A204.1 (cell line): ENCODE measurements around the gene CD38.
"Not testable (repeated sequence)": the region's sequence is repeated elsewhere in the genome, so short reads cannot be mapped to it uniquely, and the experiment has no call there.

Source experiments
- FAIRE-seq: peaks from 2 replicates; lab custom pipeline; 2012; peaks lifted over from hg19 to GRCh38; lab: Jason Lieb, UNC

Gene CD38

DNA sequence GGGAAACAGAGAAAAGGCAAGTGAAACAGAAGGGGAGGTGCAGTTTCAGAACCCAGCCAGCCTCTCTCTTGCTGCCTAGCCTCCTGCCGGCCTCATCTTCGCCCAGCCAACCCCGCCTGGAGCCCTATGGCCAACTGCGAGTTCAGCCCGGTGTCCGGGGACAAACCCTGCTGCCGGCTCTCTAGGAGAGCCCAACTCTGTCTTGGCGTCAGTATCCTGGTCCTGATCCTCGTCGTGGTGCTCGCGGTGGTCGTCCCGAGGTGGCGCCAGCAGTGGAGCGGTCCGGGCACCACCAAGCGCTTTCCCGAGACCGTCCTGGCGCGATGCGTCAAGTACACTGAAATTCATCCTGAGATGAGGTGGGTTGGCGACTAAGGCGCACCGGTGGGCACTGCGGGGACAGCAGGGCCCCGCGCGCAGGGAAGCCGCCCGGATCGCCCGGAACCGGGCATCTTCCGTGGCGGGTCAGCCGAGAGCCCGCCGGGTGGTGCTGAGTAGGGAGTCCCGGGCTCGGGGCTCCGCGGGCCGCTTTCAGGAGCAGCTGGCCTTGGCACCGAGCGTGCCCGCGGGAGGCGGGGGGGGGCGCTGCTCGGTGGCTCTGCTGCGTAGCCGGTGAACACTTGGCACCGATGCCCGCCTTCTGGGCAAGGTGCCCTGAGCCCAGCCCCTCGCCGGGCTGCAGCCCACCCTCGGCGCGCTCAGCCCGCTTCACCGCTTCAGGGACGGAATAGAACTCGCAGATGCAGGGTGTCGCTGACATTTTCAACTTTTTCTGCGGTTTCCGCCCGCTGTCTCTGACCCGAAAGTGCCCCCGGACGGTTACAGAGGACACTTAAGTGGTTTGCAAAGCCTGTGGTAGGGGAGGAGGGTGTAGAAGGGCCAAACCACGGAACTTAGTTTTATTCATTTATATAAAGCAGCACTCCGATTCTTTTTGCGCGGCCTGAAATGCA lies at the start of gene CD38:
Gene CD38, plus strand, starts transcription at position 40 of the 953 bp plus-strand sequence. Its CDS starts 87 bp downstream, at position 127.
- no peak for FAIRE-seq

DNA sequence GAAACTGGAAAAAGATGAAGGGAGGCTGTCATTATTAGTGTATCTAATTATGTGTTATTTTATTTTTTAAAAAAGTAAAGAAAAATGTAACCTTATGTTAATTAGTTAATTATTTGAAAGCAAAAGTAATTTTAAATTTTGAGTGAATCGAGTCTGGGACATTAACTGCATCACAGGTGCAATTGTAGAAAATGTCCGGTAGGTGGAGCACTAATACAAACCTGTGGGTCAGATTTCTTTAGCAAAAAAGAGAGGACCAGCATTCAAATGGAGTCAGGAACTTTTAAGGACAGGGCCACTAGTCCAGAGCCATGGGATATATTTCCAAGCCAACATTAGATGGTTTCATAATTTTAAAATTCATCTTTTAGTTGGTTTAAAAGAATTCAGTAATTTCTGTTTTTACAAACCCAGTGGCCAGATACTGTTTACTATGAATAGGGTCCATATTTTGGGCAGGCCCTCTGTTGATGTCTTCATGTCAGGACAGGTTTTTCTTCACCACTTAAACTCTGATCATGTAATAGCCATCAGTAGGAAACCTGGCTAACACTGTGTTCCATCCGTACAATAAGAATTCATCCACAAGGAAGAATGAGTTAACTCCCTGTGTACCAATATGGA lies 48.1 kb upstream of the CD38 start:
- peak; percentile 97 for FAIRE-seq

DNA sequence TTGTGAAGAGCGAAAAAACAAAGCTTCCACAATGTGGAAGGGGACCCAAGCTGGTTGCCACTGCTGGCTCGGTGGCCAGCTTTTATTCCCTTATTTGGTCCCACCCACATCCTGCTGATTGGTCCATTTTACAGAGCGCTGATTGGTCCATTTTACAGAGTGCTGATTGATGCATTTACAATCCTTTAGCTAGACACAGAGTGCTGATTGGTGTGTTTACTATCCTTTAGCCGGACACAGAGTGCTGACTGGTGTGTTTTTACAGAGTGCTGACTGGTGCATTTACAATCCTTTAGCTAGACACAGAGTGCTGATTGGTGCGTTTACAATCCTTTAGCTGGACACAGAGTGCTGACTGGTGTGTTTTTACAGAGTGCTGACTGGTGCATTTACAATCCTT lies 45.1 kb upstream of the CD38 start:
- not testable (repeated sequence) for FAIRE-seq

DNA sequence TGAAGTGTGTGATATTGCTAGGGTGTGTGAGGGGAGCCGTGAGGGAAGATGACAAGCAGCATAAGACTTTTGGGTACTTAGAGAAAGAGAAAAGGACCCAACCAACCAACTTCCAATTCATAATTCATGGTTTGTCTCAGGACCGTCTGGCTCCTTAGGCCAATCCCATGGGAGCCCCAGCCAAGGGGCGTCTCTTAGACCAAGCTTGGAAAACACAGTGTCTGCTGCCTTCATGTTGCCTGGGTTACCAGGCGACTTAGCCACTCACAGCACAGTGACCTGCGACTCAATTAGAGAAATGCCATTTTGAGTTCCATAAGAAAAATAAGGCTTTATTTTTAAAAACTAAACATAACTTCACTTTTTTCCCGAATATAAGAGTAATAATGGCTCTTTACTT lies 42.6 kb upstream of the CD38 start:
- FAIRE-seq, result no peak

DNA sequence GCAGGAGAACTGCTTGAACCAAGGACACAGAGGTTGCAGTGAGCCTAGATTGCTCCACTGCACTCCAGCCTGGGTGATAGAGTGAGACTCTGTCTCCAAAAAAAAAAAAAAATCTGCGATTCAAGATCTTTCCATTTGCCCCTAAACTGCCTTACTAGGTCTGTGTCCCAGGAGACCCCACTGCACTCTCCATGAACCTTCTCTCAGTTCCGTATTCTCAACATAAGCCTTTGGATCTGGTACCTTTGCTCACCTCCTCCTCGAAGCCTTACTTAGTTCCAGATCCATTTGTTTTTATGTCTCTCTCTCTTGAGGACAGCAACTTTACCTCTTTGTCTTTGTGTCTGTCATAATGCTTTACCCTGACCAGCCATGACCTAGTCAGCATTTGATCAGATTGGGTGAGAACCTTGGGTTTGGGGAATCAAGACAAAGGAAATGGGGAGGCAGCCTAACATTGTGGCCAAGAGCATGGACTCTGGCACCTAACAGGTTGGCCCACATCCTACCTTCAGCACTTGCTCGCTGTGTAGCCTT lies 41.5 kb upstream of the CD38 start:
- FAIRE-seq, result no peak

DNA sequence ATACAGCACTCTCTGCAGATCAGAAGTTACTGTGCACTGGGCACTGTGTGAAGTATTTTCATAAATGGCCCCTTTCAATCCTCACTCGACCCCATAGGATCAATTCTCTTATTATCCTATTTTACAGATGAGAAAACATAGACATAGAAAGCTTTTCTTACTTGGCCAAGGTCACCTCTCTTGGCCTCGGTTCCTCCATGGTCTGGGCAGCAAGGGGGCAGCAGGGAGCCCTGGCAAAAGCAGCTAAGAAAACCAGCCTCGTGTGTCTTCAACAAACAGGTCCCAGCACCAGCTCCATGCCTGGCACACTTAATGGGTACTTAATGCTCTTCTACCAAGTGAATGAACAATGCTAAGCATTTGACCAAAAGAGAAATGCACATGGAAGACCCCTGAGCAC lies 40.9 kb upstream of the CD38 start:
- no peak for FAIRE-seq

DNA sequence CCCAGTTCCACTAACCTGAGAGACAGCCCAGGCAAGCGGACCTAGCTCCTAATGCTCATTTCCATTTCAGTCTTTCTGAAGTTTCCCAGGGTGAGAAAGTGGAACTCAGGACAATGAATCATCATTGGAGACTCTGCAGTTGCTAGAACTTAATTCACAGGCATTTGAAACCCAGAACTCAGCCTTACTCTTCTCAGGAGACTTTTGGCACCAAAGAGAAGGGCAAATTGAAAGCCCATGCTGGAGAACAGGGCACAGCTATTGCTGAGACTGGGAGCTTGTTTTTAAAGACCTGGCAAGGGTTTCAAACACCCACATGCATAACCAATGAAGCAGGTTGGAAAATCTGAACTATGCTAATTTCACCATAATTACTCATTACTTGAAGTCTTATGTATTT lies 39.3 kb upstream of the CD38 start:
- no peak for FAIRE-seq

DNA sequence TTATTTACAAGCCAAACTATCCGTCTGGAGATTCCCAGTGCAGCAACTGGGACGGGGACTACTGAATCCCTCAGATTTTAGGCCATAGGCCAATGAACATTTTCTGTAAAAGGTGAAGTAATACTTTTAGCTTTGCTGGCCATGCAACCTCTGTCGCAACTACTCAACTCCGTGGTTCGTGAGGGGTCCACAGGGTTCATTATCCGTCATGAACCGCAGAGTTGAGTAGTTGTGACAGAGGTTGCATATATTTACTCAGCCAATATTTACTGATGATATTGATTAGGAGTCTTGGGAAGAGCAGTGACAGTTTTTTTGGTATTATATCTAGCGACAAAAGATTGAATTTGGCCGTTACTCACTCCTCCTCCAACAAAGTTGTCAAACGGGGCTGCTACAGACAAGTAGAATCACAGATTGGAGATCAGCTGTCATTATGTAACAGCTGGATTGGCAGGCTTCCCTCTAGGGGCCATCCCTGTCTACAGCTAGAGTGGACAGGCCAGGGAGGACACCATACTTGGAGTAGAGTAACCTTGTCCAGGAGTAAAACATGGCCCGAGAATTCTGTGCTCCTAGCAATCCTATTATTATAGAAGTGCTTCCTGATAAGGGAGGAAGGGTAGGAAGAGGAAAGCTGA lies 37.2 kb upstream of the CD38 start:
- FAIRE-seq, result no peak

DNA sequence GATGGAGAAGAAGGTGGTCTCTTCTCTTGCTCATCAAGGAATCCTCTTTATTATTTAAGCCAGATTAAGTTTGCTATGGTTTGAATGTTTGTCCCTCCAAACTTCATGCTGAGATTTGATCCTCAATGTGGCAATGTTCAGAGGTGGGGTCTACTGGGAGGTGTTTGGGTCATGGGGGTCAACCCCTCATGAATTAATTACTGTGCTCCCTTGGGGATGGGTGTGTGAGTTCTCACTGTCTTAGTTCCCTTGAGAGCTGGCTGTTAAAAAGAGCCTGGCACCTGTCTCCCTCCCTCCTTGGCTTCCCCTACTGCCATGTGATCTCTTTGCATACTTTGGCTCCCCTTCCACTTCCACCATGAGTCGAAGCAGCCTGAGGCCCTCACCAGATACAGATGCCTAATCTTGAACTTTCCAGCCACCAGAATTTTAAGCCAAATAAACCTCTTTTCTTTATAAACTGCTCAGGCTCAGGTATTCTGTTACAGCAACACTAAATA lies 36.0 kb upstream of the CD38 start:
- no peak for FAIRE-seq

DNA sequence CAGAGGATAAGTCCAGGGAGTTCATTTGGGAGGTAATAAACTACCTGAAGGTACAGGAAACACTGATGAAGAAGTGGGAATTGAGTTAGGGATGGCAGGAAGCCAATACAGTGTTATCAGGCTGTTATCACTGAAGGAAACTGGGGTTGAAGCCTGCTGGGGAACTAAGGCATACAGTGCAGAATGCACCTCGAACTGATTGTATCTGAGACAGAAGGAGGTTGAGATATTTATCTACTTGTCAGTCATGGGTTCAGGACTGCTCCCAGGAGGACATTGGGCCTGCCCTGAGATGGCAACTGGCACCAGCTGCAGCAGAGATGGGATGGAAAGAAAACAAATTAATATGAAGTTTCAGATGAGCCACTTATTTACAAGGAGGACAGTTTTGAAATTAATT lies 35.5 kb upstream of the CD38 start:
- no peak for FAIRE-seq

DNA sequence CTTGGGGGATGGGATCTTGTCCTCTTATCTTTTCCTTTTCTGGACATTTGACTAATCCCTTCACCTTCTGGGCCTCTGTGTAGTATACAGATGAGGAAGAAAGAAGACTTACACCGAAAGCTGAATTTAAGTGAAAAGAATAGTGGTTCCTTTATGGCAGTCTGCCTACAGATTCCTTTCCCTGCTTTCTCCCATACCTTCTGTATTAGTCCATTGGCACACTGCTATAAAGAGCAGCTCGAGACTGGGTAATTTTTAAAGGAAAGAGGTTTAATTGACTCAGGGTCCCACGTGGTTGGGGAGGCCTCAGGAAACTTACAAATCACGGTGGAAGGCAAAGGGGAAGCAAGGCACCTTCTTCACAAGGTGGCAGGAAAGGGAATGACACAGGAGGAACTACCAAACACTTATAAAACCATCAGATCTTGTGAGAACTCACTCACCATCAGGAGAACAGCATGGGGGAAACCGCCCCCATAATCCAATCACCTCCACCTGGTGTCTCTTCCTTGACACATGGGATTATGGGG lies 34.0 kb upstream of the CD38 start:
- FAIRE-seq, result no peak

DNA sequence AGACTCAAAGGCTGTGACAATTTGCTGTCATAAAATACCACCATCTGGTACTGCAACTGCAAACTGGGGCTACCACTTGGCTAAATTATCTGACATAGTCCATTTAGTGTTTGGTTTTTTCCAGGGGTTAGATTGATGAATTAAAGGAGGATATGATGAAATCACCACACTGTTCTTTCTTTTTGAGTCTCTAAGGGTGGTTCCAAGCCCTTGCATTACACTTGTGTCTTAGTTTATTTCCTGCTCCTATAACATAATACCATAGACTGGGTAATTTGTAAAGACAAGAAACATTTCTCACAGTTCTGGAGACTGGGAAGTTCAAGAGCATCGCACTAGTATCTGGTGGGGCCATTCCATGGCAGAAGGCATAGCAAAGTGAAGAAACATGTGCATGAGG lies 32.0 kb upstream of the CD38 start:
- no peak for FAIRE-seq

DNA sequence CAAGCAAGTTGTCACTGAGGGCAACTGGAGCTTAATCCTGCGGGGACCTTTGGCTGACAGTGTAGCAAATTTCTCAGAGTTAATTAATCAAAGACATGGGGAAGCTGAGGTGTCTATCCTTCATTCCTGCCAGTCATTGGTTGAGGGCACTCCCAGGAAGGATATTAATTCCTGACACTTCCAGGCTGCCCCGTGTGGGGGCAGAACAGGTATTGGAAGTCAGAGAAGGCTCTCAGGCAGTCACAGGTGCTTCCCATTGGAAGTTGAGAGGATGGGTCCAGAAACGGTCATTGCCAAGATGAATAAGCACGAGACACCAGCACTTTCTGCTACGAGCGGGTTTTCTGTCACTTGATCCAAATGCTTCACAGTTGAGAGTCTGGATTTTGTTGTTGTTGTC lies 29.1 kb upstream of the CD38 start:
- no peak for FAIRE-seq

DNA sequence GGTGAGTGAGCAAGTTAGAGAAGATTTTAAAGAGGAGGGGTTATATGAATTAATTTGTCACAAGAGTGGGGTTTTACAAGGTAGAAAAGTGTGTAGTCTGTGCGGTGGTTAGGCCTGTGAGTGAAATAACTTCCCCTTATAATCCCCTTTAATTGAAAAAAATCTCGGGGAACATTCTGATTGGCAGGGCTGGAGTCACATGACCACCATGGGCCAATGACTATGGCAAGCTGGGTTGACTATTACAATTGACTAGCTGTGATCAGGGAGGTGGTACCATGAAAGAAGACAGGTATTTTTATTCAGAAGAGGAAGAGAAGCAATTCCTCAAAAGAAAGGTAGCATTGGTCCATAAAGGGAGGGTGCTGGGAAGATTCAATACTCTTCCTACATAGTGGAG lies 27.0 kb upstream of the CD38 start:
- no peak for FAIRE-seq

DNA sequence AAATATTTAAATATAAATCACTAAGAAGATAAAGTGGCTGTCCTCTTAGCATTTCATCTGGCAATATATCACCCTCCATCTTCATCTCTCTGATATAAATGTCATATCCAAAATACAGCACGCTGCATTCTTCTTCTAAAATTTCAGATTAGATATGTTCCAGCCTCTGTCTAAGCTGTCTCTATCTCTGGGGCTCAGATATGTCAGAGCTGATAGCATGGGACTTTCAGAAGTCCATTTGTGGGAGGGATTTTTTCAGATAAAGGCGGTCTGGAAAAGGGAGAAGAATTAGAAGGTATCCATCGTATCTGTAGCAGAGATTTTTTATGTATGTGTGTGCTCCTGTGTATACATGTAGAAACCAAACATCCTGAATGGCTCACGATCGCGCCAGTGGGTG lies 25.0 kb upstream of the CD38 start:
- no peak for FAIRE-seq

DNA sequence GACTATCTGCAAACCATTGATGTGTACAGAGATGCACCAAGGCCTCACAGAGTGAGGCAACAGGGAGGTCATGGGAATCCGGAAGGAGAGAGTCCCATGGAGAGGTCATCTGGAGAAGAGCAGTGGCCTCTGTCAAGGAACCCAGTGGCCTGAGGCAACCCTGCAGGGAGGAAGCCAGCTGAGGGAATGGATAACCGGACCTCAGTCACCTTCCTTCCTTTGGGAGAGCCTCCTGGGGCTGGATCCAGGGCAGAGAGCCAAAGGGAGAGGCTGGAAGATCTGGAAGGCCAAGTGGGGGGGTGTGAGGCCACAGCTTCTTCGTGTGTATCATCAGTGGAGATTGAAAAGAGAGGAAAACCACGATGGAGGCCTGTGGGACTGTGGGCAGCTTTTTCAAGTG lies 24.3 kb upstream of the CD38 start:
- no peak for FAIRE-seq

DNA sequence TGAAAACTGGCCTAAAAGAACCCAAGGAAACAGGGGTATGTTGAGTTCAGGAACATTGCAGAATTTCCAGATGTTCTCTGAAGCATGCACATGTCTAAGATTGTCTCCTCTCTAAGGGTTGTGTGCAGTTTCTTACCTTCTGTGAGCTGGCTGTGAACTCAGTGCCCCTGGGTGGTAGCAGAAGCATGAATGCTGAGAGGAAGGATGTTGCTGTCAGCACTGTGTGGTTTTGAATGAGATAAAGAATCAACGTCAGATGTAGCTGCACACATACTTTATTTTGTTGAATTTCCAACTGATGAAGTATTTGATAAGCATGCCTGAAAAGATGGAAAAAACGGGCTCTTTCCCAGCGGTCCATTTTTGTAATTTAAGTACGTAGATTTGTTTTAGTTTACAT lies 23.8 kb upstream of the CD38 start:
- FAIRE-seq, result no peak

DNA sequence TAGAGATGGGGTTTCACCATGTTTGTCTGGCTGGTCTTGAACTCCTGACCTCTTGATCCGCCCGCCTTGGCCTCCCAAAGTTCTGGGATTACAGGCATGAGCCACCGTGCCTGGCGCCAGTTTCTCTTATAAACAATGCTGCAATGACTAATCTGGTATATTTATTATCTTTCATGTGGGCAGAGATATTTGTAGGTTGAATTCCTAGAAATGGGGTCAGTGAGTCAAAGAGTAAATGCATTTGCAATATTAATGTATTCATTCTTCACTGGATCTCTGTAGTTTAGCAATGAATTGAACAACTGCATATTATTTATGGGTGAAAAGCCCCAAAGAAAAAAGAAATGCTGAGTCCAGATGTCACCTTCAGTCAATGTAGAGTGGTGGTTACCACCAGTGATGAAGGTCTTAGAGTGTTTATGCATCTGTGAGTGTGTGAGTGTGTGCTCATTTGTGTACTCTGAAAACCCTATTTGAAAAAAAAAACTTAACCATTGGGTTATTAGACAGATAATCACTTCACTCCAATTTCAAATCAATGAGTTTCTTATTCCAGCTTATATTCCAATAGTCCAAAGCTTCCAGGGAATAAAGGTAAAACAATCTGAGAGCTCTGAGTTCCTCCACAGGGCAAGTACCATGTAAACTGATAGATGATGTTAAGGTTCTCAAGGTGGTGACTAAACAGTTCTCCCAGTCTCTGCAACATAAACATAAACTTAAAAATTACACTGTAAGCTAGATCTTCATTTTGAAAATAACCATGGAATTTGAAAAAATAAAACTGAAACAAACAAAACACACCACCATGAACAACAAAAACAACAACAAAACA lies 22.6 kb upstream of the CD38 start:
- no peak for FAIRE-seq

DNA sequence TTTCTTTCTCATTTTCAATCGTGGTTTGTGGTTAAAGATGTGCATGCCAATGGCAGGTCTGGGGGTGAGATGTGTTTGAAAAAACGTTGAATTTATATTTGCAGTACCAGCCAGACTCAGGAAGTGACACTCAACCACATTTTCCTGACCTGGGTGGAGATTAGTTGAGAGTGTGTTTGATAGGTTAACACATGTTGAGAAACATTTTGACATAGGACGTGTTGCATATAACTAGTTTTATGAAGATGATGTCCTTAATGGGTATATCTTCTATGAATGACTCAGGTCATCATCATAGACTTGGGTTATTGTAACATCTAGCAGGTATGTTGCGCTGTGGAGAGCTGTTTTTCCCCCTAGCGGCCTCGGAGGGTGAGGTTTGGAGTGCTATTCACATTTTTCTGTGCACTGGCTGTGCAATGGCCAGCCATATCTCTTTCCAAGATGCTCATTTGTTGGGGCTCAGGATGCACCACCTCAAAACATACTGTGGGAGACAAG lies 21.7 kb upstream of the CD38 start:
- no peak for FAIRE-seq

DNA sequence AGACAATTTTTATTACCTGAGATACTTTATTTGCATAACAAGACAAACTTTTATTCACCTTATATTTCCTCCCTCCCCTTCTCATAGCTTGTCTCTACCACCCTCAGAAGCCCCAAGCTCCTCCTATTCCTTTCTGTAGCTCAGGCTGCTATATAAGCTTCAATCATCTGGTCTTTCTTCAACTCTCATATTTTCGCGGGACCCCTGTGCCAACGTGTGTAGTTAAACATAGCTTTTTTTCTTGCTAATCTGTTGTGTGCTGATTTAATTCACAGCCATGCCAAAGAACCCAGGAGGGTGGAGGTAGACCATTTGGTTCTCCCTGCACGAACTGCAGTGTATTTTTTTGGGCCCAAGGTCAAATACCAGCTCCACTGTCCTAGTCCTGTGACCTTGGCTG lies 21.1 kb upstream of the CD38 start:
- no peak for FAIRE-seq

DNA sequence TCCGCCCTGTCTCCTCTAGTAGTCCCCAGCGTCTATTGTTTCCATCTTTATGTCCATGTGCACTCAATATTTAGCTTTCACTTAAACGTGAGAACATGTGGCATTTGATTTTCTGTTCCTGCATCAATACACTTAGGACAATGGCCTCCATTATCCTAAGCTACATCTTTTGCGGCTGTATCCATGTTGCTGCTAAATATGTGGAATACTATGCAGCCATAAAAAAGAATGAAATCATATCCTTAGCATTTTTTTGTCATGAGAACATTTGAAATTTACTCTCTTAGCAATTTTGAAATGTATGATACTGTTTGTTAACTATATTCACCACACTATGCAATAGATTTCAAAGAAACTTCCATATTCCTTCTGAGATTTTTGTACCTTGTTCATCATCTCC lies 19.8 kb upstream of the CD38 start:
- no peak for FAIRE-seq
